ENCODE data around the gene CDCA3. TPM values are rescaled to one million over a fixed set of nuclear protein-coding genes. Genes with fewer than 3 reads are reported as not detected.
A peak's percentile ranks its signal among the peaks of the same experiment; 100 is the strongest.

The CDCA3 gene
- total and polyA plus RNA-seq, 2 donors (not counting 1 experiment from before 2014, with no cell fraction given): 9.1 to 9.4 TPM

DNA sequence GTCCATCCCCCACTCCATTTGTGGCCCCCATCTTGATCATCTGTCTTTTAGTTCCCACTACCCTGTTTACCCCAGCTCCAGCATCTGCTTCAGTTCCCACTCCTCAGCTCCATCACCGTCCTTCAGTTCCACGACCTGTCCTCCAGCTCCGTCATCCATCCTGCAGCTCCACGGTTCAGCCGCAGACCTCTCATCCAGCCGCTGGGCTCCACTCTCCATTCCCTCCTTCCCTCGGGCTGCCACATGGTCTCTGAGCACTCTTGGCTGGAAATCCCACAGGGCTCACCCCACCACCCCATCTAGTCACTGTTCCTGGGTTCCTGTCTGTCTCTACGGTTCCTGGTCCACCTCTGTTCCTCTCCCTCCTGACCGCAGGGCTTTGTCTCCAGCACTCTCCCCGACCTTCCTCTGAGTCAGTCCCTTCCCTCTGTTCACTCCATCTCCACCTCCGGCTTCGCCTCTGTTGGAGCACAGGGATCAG, 26.1 kb downstream of the CDCA3 start:
- no peaks in the 10 kb centered on the region for H4K20me1 ChIP-seq (ENCODE audit: control insufficient read depth, extremely low read depth, insufficient read depth, low read length)
- TF ChIP-seq CTCF (conservative IDR thresholded peaks at IDR 0.05 in 1 of 2, IDR thresholded peaks at IDR 0.05 in 1 of 2; ENCODE audit: low read depth in 1 of 2, low read length in 2 of 2) (no peak), EZH2 (IDR thresholded peaks at IDR 0.05; ENCODE audit: low read length, missing control alignments) (no peak)
- no peaks in the 10 kb centered on the region for H3K9me3 ChIP-seq (ENCODE audit: control insufficient read depth, insufficient read depth, low read depth, low read length)
- H3K36me3 ChIP-seq (ENCODE audit: control insufficient read depth, insufficient read depth, low read length): peaks cover 7% of the 10 kb centered on the region
- H3K27ac ChIP-seq (ENCODE audit: insufficient read depth, low read length): peak overlapping the region; percentile 2
- DNase-seq (ENCODE audit: low read depth in 2 of 2): peak in 1 of 2 donors; percentile 71
- peaks cover 24% of the 10 kb centered on the region for H3K4me1 ChIP-seq (ENCODE audit: control insufficient read depth, extremely low read depth, insufficient read depth, low read length)
- peak overlapping the region; percentile 39 for H3K4me2 ChIP-seq (ENCODE audit: extremely low read depth, insufficient read depth, low read length)
- peak overlapping the region in 2 of 4 experiments; percentile 38 to 48 for H3K4me3 ChIP-seq (replicated peaks in 1 of 4; ENCODE audit: control extremely low read depth in 1 of 4, insufficient read depth in 1 of 4, low read depth in 3 of 4, low read length in 4 of 4)
- H3K79me2 ChIP-seq (ENCODE audit: control insufficient read depth, insufficient read depth, low read length): peaks cover 18% of the 10 kb centered on the region
- peaks cover 2% of the 10 kb centered on the region for H3K27me3 ChIP-seq (ENCODE audit: control insufficient read depth, insufficient read depth, low read length)
- no peak overlapping the region for H3K9ac ChIP-seq (ENCODE audit: insufficient read depth, low read length)
- no peak overlapping the region for H2AFZ ChIP-seq (ENCODE audit: low read length)

- H3K36me3 ChIP-seq (ENCODE audit: control insufficient read depth, insufficient read depth, low read length): peaks cover 6% of the 10 kb centered on the region
- no peaks in the 10 kb centered on the region for H3K9me3 ChIP-seq (ENCODE audit: control insufficient read depth, insufficient read depth, low read depth, low read length)
- H3K9ac ChIP-seq (ENCODE audit: insufficient read depth, low read length): no peak overlapping the region
- H3K4me2 ChIP-seq (ENCODE audit: extremely low read depth, insufficient read depth, low read length): no peak overlapping the region
- H3K4me3 ChIP-seq (replicated peaks in 1 of 4; ENCODE audit: control extremely low read depth in 1 of 4, insufficient read depth in 1 of 4, low read depth in 3 of 4, low read length in 4 of 4): no peak overlapping the region
- TF ChIP-seq EZH2 (IDR thresholded peaks at IDR 0.05; ENCODE audit: low read length, missing control alignments) (no peak), CTCF (conservative IDR thresholded peaks at IDR 0.05 in 1 of 2, IDR thresholded peaks at IDR 0.05 in 1 of 2; ENCODE audit: low read depth in 1 of 2, low read length in 2 of 2) (no peak)
- no peak overlapping the region for H3K27ac ChIP-seq (ENCODE audit: insufficient read depth, low read length)
- H3K79me2 ChIP-seq (ENCODE audit: control insufficient read depth, insufficient read depth, low read length): peaks cover 11% of the 10 kb centered on the region
- no peak for DNase-seq (ENCODE audit: low read depth in 2 of 2)
- H4K20me1 ChIP-seq (ENCODE audit: control insufficient read depth, extremely low read depth, insufficient read depth, low read length): no peaks in the 10 kb centered on the region
- H2AFZ ChIP-seq (ENCODE audit: low read length): no peak overlapping the region
- peaks cover 2% of the 10 kb centered on the region for H3K27me3 ChIP-seq (ENCODE audit: control insufficient read depth, insufficient read depth, low read length)
- H3K4me1 ChIP-seq (ENCODE audit: control insufficient read depth, extremely low read depth, insufficient read depth, low read length): peaks cover 24% of the 10 kb centered on the region
Observed at GRCh38 chr12:6824085-6824775, 26.9 kb downstream of the CDCA3 start.

DNA sequence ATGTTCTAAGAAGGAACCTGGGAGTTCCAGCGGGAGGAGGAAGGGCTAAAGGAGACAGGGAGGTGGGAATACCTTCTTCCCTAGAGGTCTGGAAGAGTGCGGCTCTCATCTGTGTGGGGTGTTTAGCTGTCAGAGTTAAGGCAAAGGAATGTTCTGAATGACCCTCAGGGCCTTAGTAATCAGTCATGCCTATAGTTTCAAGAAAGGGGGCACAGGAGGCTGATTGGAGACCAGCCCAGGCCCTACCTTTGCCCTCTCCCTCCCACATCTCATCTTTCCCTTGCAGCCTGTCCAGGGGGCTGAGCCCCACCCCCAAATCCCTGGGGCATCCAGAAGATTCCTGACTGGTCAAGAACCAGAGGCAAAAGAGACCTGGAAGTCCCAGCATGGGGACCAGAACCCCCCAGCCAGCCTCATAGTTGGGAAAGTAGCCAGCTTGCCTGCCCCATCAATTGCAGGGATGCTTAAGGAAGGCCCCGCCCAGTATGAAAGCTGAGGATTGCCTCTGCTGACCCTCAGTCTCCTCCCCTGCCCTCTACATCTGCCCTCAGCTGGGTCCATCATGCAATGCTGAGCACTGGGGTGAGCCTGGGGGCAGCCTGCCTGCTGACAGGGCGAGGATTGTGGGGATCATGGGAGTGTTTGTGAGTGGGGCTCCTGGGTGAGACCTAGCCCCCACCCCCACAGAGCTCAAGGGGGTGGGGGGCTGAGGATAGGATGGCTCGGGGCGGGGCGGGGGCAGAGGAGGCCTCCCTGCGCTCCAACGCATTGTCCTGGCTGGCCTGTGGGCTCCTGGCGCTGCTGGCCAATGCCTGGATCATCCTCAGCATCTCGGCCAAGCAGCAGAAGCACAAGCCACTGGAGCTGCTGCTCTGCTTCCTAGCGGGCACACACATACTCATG, 27.7 kb downstream of the CDCA3 start:
- no peak for TF ChIP-seq CTCF (conservative IDR thresholded peaks at IDR 0.05 in 1 of 2, IDR thresholded peaks at IDR 0.05 in 1 of 2; ENCODE audit: low read depth in 1 of 2, low read length in 2 of 2)
- TF ChIP-seq EZH2 (IDR thresholded peaks at IDR 0.05; ENCODE audit: low read length, missing control alignments): no peak
- H3K36me3 ChIP-seq (ENCODE audit: control insufficient read depth, insufficient read depth, low read length): peaks cover 6% of the 10 kb centered on the region
- H3K27ac ChIP-seq (ENCODE audit: insufficient read depth, low read length): no peak overlapping the region
- no peak overlapping the region for H3K9ac ChIP-seq (ENCODE audit: insufficient read depth, low read length)
- H3K4me1 ChIP-seq (ENCODE audit: control insufficient read depth, extremely low read depth, insufficient read depth, low read length): peaks cover 24% of the 10 kb centered on the region
- no peaks in the 10 kb centered on the region for H3K9me3 ChIP-seq (ENCODE audit: control insufficient read depth, insufficient read depth, low read depth, low read length)
- no peaks in the 10 kb centered on the region for H4K20me1 ChIP-seq (ENCODE audit: control insufficient read depth, extremely low read depth, insufficient read depth, low read length)
- peaks cover 3% of the 10 kb centered on the region for H3K79me2 ChIP-seq (ENCODE audit: control insufficient read depth, insufficient read depth, low read length)
- H3K27me3 ChIP-seq (ENCODE audit: control insufficient read depth, insufficient read depth, low read length): peaks cover 2% of the 10 kb centered on the region
- H2AFZ ChIP-seq (ENCODE audit: low read length): no peak overlapping the region
- H3K4me3 ChIP-seq (replicated peaks in 1 of 4; ENCODE audit: control extremely low read depth in 1 of 4, insufficient read depth in 1 of 4, low read depth in 3 of 4, low read length in 4 of 4): no peak overlapping the region
- no peak for DNase-seq (ENCODE audit: low read depth in 2 of 2)
- no peak overlapping the region for H3K4me2 ChIP-seq (ENCODE audit: extremely low read depth, insufficient read depth, low read length)
